Activated B cell treated with CpG ODN at 0.5 μM for 24 hours (primary cell): ENCODE measurements around the gene ODF2. TPM values are rescaled to one million over a fixed set of nuclear protein-coding genes. Genes with fewer than 3 reads are reported as not detected.
"Not testable (repeated sequence)": the region's sequence is repeated elsewhere in the genome, so short reads cannot be mapped to it uniquely, and the experiment has no call there.

Experiments used
- ATAC-seq: fragments of 200-7000 bp; cut with Tn5 transposase; one replicate; pipeline ENCODE4 v1.10.0; 2021; ENCODE audit warnings: low read depth, mild to moderate bottlenecking, moderate library complexity
- CTCF ChIA-PET: fragments of 350-600 bp; sonication (Branson Sonifier 250); formaldehyde crosslinking; loops from one replicate; lab custom pipeline; 2021; ENCODE audit warnings: antibody characterized with exemption; lab: Charles Lee
- POLR2A ChIA-PET: fragments of 350-600 bp; sonication (Branson Sonifier 250); formaldehyde crosslinking; loops from one replicate; lab custom pipeline; 2021; ENCODE audit warnings: antibody characterized with exemption; lab: Charles Lee
- DNase-seq: peaks from one replicate; pipeline ENCODE4 v3.0.0; 2022
- H3K27ac Mint-ChIP-seq: one replicate; pipeline ENCODE4 v1.8.0; 2020; ENCODE audit warnings: mixed read lengths
- H3K27me3 Mint-ChIP-seq: one replicate; pipeline ENCODE4 v1.8.0; 2021; ENCODE audit warnings: mixed read lengths
- H3K36me3 Mint-ChIP-seq: one replicate; pipeline ENCODE4 v1.8.0; 2021; ENCODE audit warnings: low read depth, mixed read lengths
- H3K4me1 Mint-ChIP-seq: one replicate; pipeline ENCODE4 v1.8.0; 2021; ENCODE audit warnings: mixed read lengths
- H3K4me3 Mint-ChIP-seq: one replicate; pipeline ENCODE4 v1.8.0; 2020; ENCODE audit warnings: mild to moderate bottlenecking, mixed read lengths
- H3K9me3 Mint-ChIP-seq: one replicate; pipeline ENCODE4 v1.8.0; 2020; ENCODE audit warnings: mixed read lengths
- intact Hi-C: fragments of 100-400 bp; cut with micrococcal nuclease; formaldehyde crosslinking; loops from one replicate; pipeline ENCODE4 v1.15.1; 2024
- total RNA-seq: library from RNA; stranded (reverse); gene quantifications from 2 replicates; pipeline ENCODE4 v1.2.3, GENCODE V29; 2022
- TF ChIP-seq, protein P1 (sequence below): fragments of 200-600 bp; IDR thresholded peaks from one replicate; pipeline ENCODE4 v1.8.0; 2022; ENCODE audit warnings: antibody characterized with exemption, mild to moderate bottlenecking

The ODF2 gene
- total RNA-seq, 1 donor from 2014 or later = 45.7 TPM

DNA sequence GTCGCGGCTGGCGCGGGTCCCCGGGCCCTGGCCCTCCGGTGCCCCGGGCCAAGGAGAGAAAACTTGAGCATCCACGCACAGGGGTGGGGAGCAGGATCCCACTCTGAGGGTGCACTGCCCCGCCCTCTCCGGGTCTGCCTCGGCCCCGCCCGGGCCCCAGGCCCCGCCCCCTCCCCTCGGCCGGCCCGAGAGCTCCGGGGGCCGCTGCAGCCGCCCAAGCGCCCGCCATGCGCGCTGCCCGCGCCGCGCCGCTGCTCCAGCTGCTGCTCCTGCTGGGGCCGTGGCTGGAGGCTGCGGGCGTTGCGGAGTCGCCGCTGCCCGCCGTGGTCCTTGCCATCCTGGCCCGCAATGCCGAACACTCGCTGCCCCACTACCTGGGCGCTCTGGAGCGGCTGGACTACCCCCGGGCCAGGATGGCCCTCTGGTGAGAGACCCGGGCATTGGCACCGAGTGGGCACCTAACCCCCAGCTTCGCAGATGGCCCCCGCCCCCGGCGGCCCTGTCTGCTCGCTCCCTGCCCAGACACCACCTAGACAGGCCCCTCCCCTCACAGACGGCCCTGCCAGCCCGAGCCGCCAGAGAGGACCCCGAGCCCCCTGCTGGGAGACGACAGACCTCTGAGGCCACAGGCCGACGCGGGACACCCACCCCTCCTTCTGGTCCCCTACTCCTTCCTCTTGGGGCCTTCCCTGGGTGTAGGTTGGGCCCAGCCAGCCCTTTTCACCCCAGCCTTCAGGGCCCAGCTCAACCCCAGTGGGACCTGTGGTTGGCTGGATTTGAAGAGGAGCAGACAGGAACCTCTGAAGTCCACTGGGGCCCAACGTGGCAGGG is 34.9 kb upstream of the ODF2 start, which contains the start of gene CERCAM:
CERCAM (plus strand) TSS at position 207 of the 831 bp plus-strand sequence; CDS start at position 228, 21 bp downstream.
- no peaks in the 10 kb centered on the region for H3K36me3 Mint-ChIP-seq
- intact Hi-C loops = loop anchor here (1.0 to 2.0 kb wide), 5 partner anchors 18 to 131 kb away; partner anchors contain the start of genes COQ4, ODF2, SPTAN1 and TRUB2
- H3K27me3 Mint-ChIP-seq = peaks cover 14% of the 10 kb centered on the region
- H3K4me1 Mint-ChIP-seq = peaks cover 8% of the 10 kb centered on the region
- ATAC-seq = peak; percentile 83
- DNase-seq = peak; percentile 68
- peak within 1 kb of the TSS; percentile 75 for H3K4me3 Mint-ChIP-seq
- ChIA-PET CTCF (interaction anchor here (0.9 to 2.5 kb wide), 6 partner anchors 9 to 126 kb away, joined by 3 to 20 read pairs (median 4); partner anchors contain the start of gene URM1), POLR2A (interaction anchor here (0.6 to 1.5 kb wide), 10 partner anchors 34 to 1571 kb away, joined by 3 to 6 read pairs (median 3); partner anchors contain the start of genes GLE1, GOLGA2, ODF2 and SPOUT1)
- no peak within 1 kb of the TSS for H3K27ac Mint-ChIP-seq
- no peaks in the 10 kb centered on the region for H3K9me3 Mint-ChIP-seq
- TF ChIP-seq, protein P1, sequence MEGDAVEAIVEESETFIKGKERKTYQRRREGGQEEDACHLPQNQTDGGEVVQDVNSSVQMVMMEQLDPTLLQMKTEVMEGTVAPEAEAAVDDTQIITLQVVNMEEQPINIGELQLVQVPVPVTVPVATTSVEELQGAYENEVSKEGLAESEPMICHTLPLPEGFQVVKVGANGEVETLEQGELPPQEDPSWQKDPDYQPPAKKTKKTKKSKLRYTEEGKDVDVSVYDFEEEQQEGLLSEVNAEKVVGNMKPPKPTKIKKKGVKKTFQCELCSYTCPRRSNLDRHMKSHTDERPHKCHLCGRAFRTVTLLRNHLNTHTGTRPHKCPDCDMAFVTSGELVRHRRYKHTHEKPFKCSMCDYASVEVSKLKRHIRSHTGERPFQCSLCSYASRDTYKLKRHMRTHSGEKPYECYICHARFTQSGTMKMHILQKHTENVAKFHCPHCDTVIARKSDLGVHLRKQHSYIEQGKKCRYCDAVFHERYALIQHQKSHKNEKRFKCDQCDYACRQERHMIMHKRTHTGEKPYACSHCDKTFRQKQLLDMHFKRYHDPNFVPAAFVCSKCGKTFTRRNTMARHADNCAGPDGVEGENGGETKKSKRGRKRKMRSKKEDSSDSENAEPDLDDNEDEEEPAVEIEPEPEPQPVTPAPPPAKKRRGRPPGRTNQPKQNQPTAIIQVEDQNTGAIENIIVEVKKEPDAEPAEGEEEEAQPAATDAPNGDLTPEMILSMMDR = no peak

DNA sequence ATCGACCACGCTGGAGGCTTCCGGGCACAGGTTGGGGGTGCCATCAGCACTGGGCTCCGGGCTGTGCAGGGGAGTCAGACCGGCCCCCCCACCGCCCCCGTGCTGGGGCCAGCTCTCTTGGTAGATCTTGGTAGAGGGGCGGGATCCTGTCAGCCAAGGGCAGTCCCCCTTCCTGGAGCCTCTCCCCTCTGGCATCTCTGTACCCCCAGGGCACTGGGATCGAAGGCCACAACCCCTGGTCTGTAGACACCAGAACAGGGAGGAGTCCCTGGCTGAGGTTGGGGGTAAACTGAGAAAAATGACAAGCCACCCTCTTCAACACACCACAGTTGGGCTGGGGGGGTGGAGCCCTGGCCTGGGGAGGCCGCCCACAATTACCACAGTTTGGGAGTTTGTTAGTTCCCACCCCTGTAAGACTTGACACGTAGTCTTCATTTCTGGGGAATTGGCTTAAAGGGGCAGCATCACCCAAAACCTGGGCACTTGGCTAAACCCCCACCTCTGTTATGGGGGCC is 34.3 kb upstream of the ODF2 start:
- intact Hi-C loops = loop anchor here (2.0 kb wide), 2 partner anchors 17 to 99 kb away; partner anchors contain the start of genes COQ4 and TRUB2
- no peaks in the 10 kb centered on the region for H3K9me3 Mint-ChIP-seq
- TF ChIP-seq, protein P1 = no peak
- peaks cover 8% of the 10 kb centered on the region for H3K4me1 Mint-ChIP-seq
- peak overlapping the region; percentile 74 for H3K4me3 Mint-ChIP-seq
- ATAC-seq (no peak), DNase-seq (no peak)
- CTCF ChIA-PET = interaction anchor here (2.5 kb wide), 1 partner anchor 59 kb away, joined by 20 read pairs; no protein-coding TSS in a partner anchor
- no peaks in the 10 kb centered on the region for H3K36me3 Mint-ChIP-seq
- no peak overlapping the region for H3K27ac Mint-ChIP-seq
- POLR2A ChIA-PET = interaction anchor here (0.6 to 0.8 kb wide), 3 partner anchors 34 to 146 kb away, joined by 3 read pairs; partner anchors contain the start of genes GOLGA2 and SWI5
- peaks cover 9% of the 10 kb centered on the region for H3K27me3 Mint-ChIP-seq

DNA sequence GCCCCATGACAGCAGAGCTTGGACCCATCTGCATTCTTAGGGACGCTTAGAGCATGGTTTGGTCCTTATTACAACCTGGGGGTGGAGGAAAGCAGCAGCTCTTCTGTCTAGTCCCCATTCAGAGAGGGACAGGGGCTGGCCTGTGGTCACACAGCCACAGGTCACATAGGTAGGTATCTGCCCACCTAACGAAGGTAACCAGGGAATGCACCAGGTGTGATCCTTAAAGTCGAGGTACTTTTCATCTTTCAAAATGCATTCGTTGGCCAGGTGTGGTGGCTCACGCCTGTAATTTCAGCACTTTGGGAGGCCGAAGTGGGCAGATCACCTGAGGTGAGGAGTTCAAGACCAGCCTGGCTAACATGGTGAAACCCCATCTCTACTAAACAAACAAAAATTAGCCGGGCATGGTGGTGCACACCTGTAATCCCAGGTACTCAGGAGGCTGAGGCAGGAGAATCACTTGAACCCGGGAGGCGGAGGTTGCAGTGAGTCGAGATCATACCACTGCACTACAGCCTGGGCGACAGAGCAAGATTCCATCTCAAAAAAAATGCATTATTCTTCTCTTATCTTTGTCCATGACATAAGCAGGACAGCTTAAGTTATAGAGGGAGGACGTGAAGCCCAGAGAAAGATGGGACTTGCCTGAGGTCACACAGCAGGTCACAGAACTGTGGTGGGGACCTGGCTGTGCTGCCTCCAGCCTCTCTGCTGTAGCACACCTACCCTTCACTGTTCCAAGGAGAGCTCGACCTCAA is 33.6 kb upstream of the ODF2 start:
- intact Hi-C loops, H3K27ac Mint-ChIP-seq, ATAC-seq, H3K4me1 Mint-ChIP-seq, H3K9me3 Mint-ChIP-seq, POLR2A ChIA-PET, CTCF ChIA-PET, H3K36me3 Mint-ChIP-seq, H3K27me3 Mint-ChIP-seq, DNase-seq, H3K4me3 Mint-ChIP-seq: not testable (repeated sequence)

DNA sequence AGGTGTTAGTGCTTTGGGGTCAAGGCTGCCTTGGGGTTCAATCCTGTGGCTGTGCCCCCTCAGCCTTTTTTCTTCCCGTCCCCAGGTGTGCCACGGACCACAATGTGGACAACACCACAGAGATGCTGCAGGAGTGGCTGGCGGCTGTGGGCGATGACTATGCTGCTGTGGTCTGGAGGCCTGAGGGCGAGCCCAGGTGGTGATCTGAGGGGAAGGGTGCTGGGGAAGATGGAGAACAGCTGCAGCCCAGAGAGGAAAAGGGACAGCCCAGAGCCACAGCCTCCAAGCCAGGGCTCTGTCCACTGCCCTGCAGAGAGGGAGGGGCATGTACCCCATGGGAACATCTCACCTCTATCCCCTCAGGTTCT is 33.0 kb upstream of the ODF2 start:
- ChIA-PET CTCF (no interaction called here), POLR2A (interaction anchor here (0.6 kb wide), 2 partner anchors 33 to 924 kb away, joined by 3 read pairs; partner anchors contain the start of gene ODF2)
- Mint-ChIP-seq H3K4me1 (peaks cover 8% of the 10 kb centered on the region), H3K27ac (no peak overlapping the region), H3K36me3 (no peaks in the 10 kb centered on the region), H3K9me3 (no peaks in the 10 kb centered on the region), H3K27me3 (peaks cover 5% of the 10 kb centered on the region), H3K4me3 (no peak overlapping the region)
- DNase-seq (no peak), ATAC-seq (no peak)
- intact Hi-C loops = no loop called here
- TF ChIP-seq, protein P1 = no peak

DNA sequence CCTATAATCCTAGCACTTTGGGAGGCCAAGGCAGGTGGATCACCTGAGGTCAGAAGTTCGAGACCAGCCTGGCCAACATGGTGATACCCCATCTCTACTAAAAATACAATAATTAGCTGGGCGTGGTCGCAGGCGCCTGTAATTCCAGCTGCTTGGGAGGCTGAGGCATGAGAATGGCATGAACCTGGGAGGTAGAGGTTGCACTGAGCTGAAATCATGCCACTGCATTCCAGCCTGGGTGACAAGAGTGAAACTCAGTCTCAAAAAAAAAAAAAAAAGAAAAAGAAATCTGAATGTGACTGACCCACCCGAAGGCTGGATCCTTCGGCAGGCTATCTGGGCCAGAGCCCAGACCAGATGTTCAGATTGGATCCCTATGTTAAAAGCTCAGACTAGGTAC is 32.5 kb upstream of the ODF2 start:
- H3K27me3 Mint-ChIP-seq, DNase-seq, H3K27ac Mint-ChIP-seq, H3K9me3 Mint-ChIP-seq, H3K36me3 Mint-ChIP-seq, intact Hi-C loops, ATAC-seq, H3K4me1 Mint-ChIP-seq, H3K4me3 Mint-ChIP-seq, CTCF ChIA-PET: not testable (repeated sequence)
- POLR2A ChIA-PET = interaction anchor here (0.6 kb wide), 2 partner anchors 32 to 923 kb away, joined by 3 read pairs; partner anchors contain the start of gene ODF2
